Cardiac fibroblast (primary cell): ENCODE data around the gene CA10.

Experiments used
- DNase-seq, 2 donors: peaks; one replicate each; pipeline versions ENCODE4 v3.0.0 to v3.0.0-alpha.2; 2010; ENCODE audit warnings: low read depth in 2 of 2
- H3K4me3 ChIP-seq, 2 donors: replicated peaks in 1 of 2; 1 replicate in 1 of 2; 2 replicates in 1 of 2; pipeline ENCODE4 v1.5.1; 2011; ENCODE audit warnings: low read depth in 2 of 2, low read length in 2 of 2, mild to moderate bottlenecking in 2 of 2, moderate library complexity in 1 of 2
- CTCF ChIP-seq: IDR thresholded peaks from one replicate; pipeline ENCODE4 v1.5.1; 2011; ENCODE audit warnings: low read depth, mild to moderate bottlenecking, low read length, inconsistent platforms

The CA10 gene

GRCh38 chr17:51842763-51843162 lies 315.8 kb downstream of the CA10 start:
- DNase-seq: no peak
- no peak overlapping the region for H3K4me3 ChIP-seq
- no peak for TF ChIP-seq CTCF

- no peak for DNase-seq
- TF ChIP-seq CTCF: no peak
Measured at GRCh38 chr17:51841669-51842068, 316.8 kb downstream of the CA10 start.

GRCh38 chr17:51840688-51841087 lies 317.8 kb downstream of the CA10 start:
- no peak for TF ChIP-seq CTCF
- DNase-seq: no peak
- H3K4me3 ChIP-seq: no peak overlapping the region

More at GRCh38 chr17:51841669-51842068, 316.8 kb downstream of the CA10 start:
- no peak overlapping the region for H3K4me3 ChIP-seq

- H3K4me3 ChIP-seq: no peak overlapping the region
- DNase-seq: no peak
- TF ChIP-seq CTCF: no peak
Measured at GRCh38 chr17:51833620-51834019, 324.9 kb downstream of the CA10 start.

GRCh38 chr17:51833045-51833444 lies 325.5 kb downstream of the CA10 start:
- TF ChIP-seq CTCF: no peak
- no peak for DNase-seq

GRCh38 chr17:51830886-51831285 lies 327.6 kb downstream of the CA10 start:
- no peak overlapping the region for H3K4me3 ChIP-seq
- no peak for DNase-seq
- TF ChIP-seq CTCF: no peak

More at GRCh38 chr17:51833045-51833444, 325.5 kb downstream of the CA10 start:
- H3K4me3 ChIP-seq: no peak overlapping the region

GRCh38 chr17:51830451-51830850 lies 328.1 kb downstream of the CA10 start:
- no peak overlapping the region for H3K4me3 ChIP-seq
- DNase-seq: no peak
- TF ChIP-seq CTCF: no peak
